Stimulated activated CD8-positive, alpha-beta memory T cell treated with anti-CD3 and anti-CD28 coated beads, Interleukin-12 subunit alpha, Interleukin-12 subunit beta, amount 100 ng/mL, for 1 hour (primary cell): ENCODE data around the gene DIPK1B.

Experiments
- DNase-seq: peaks from one replicate; pipeline ENCODE4 v3.0.0-alpha.2; 2020; ENCODE audit warnings: low read depth

Gene DIPK1B

DNA sequence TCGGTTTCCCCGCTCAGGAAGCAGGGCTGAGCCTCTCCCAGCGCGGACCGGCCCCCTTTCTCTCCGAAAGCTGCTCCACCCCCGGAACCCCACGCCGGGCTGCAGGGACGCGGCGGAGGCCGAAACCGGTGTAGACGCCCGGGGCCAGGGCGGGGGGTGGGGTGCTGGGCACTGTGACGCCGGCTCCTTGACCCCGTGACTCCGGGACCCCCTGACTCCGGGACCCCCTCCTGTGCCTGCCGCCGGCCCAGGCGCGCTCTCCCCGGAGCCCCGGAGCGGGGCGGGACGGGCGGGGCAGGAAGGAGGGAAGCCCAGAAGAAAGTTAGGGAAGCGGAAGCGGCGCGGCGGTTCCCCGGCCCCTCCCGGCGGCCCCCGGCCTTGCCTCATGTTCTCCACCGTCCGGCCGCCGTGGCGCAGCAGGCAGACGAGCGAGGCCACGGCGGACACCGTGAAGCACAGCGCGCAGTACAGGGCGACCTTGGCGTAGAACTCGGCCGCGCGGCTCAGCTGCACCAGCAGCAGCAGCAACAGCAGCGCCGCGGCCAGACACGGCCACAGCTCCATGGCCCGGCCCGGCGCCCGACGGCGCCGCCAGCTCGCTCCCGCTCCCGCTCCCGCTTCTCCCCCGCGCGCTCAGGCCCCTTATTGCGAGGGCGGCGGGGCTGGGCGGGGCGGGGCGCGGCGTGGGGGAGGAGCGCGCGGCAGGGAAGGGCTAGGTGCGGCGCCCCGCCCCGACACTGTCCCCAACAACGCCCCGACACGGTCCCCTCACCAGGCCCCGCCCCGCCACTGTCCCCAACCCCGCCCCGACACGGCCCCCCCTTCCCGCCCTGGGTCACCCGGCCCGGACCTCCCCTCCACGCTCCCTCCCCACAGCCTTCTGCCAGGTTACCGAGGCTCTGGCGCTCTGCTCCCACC is 25.3 kb upstream of the DIPK1B start, which contains the start of gene AGPAT2:
Gene AGPAT2, minus strand, starts transcription at position 664 of the 918 bp plus-strand sequence. Its CDS starts 100 bp downstream, at position 564.
- DNase-seq: peak; percentile 37

DNA sequence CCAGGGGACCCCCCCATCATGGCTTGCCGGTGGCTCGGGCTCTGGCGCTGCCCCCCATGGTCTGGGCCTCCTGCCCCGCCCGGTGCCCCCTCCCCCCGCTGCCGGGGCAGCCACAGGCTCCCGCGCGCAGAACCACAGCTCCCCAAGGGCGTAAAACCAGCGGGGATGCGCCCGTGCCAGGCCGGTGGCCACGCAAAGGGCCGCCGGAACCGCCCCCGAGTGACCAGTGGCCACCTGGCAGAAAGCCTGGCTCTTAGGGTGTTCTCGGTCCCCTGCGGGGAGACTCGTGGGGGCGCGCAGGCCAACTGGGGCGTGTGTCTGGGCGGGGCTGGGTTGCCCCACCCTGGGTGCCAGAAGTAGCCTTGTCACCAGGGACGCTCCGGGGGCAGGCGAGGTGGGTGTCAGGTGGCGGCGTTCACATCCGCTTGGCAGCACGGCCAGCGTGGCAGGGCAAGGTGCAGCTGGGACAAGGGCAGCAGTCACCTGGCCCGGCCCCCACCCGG is 24.6 kb upstream of the DIPK1B start:
- no peak for DNase-seq

DNA sequence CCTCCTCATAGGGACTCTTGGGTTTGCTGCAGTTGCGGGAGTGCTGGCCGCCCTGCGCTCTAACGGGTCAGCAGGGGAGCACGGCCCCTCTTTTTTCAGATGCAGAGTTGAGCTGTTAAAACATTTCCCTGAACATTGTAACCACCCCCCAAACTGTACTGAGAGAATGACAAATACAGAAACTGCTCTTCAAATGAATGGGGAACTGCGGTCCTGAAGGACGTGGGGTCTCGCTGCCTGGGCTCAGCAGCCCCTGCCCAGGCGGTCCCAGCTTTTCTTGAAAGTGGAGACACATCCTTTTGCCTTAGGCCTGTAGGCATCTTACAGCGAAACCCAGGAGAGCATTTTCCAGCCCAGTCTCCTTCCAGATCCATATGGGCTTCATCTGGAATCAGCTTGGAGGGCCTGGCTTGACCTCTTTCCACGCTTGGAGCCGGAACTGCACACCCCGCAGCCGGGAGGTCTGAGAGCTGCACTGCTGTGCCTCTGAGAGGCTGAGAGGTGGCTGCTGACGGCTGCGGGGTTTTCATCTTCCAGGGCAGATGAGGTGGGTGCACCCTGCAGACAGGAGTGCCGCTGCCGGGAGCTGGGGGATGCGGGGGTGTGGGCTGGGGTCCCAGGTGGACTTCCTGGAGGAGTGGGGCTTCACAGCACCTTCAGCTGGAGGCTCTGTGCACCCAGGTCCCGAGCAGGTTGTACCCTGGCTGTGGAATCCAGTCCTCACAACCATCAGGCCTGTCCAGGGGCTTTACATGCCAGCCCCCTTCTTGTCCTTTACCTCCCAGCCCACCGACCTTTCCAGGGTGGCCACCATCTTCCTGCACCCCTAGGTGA is 23.9 kb upstream of the DIPK1B start:
- DNase-seq: no peak

DNA sequence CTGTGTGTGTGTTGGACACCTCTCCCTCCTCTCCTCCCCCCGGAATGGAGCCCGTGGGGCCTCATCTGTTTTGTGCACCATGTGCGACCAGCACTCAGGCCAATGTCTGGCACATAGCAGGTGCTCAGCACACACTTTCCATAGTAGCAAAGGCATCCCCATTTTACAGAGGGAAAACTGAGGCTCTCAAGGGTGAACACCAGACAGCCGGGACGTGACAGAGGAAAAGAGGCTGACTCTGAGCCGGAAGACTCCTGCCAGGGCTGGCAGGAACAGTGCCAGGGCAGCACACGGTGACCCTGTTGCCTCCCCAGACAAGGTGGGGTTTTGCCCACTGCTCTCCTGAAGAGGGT is 23.3 kb upstream of the DIPK1B start:
- DNase-seq: no peak

DNA sequence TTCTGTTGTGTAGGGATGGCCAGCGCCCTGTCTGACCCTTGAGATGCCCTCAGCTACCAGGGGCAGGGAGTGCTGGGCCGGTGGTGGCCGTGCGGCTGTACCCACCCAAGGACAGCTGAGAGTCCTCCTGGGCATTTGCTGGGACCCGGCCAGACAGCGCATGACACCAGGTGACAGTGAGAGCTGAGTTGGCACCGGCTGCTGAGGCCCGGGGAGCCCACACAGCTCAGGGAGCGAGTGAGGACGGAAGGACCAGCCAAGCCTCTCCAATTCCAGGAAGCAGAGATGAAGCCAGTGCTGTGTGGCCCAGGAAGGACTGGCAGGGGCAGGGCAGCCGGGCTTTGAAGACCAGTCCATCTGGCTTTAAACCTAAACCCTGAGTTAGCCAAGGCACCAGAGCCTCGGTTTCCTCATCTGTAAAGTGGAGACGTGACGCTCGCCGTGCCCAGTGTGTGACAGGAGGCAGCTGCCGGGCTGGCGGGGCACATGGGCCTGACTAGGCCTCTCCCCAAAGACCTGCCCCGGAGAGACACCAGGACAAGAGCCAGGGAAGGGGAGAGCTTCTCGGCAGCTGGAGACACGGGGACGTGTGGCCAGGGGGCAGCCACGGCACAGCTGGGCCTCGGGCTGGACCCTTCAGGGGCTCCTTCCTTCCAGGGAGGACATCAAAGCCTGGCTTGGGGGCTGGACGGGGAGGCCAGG is 22.1 kb upstream of the DIPK1B start:
- DNase-seq: no peak

DNA sequence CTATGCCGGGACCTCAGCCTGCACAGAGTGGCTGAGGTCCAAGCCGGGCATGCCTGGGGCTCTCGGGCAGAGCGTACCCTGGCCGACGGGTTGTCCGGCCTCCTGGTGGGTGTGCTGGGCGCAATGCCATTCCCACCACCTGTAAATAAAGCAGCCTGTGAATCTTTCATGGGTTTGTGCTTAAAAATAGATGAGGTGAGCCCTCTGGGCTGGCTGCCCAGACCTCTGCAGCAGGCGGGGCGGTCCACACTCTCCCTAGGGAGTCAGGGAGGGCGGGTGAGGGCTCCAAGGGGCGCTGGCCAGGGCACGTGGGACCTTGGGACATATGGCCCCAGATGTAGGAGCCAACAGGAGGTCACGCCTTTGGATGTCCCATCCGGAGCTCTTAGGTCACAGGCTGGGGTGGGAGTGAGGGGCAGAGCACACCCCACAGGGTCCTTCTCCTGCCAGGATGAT is 21.5 kb upstream of the DIPK1B start:
- no peak for DNase-seq

DNA sequence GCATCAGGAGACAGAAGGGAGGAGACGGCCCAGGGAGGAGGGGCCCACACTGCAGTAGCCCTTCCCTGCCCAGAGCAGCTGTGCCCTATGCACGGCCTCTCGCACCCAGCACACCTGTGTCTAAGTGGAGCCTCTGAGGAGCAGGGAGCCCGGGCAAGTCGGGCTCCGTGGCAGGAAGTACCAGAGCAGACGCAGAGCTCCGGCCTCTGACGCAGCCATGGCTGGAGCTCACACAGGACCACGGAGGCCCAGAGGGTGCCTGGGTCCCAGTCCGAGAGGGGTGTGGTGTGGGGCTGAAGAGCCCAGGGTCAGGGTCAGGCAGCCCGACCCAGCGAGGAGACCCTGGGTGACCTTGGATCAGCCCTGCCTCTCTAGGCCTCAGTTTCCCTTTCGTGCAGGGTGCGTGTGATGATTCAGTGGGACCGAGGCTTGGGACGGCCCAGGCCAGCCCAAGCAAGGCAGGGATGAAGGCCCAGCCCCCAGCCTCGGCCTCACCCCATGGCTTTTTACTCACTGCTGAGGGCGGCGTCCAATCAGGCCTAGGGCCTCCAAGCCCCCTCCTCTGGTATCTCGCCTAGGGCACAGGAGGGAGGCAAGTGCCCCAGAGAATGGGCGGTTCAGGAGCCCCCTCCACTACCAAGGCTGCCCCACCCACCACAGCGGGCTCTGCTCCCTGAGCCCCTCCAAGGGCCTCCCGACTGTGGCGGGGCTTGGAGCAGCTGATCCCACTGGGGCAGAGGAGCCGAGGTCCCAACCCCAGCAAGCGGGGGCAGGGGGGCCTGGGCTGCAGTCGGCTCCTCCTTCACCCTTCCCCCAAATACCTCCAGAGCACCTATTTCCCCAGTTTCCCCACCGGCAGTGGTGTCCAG is 20.8 kb upstream of the DIPK1B start:
- DNase-seq: no peak

DNA sequence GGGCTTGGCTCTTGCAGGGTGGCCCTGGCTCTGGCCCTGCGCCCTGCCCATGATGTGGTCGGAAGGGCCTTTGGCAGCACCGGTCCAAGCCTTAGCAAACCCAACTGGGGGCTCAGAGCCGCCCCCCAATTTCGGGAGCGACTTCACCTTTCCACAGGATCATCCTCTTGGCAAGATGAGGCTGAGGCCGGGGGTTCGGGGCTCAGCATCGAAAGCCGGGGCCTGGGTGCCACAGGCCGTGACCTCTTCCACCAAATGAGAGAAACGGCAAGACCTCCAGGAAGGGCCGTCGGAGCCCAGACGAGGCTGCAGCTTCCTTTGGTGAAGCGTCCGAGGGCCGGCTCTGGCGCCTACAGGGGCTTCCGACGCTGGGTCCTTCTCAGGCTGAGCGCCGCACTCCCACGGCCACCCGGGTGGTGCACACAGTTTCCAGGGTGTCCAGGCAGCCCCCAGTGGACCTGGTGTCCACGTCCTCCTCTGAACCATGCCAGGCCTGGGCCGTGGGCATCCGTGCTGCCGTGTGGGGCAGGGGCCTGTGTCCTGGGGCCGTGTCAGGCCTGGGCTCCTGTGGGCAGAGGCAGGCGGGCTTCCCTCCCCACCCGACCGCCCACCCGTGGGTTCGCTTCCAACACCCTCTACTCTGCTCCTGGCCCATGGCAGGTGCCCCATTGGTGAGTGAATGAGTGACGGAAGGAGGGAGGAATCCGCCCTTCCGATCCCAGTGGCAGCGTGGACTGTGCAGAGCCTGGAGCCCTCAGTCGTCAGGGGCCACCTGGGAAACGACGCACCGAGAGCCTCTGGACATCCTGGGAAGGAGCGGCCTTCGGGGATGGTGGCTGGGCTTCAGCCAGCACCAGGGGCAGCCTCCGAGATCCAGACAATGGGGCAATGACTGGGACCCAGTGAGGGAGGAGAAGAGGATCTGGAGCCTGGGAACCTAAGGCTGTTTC is 19.9 kb upstream of the DIPK1B start:
- DNase-seq: no peak

DNA sequence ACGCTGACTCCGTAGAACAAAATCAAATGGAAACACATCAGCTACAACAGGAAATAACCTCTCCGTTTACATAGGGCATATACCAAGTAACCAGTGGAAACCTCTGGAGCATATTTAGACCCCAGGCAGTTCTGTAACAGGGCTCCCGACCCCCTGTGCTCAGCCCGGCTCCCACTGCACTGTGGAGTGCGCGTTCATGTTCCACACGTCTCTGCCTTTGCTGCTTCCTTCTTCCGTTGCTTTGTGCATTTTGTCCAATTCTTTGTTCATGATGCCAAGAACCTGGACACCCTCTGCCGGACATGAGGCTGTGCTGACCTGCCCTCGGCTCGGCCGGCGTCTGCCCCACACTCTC is 19.3 kb upstream of the DIPK1B start:
- DNase-seq: no peak

DNA sequence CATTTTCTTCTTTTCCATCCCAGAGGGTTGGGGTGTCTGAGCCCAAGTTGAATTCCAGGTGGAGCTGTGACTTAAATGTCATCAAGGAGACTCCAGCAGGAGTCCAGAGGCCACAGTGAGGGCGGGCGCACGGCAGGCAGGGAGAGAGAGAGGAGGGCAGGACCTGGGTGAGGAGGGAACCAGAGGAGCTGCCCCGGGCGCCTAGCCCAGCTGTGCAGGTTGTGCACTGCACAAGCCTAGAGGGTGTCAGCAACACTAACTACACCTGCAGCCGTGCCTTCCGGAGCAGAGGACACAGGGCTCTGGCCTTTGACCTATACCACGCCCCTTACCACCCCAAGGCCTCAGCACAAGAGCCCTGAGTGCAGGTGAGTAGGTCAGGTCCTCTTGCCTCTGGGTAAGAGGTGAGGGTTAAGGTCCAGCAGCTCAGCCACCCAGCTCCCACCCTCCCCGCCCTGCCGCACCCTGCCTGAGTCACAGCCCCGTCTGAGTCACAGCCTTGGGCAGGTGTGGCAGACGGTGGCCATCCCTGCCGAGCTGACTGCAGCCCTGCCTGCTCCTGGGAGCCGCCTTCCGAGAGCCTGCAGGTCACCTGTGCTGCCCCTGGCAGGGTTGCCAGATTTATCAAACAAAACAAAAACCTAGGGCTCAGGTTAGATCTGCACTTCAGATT is 18.7 kb upstream of the DIPK1B start:
- no peak for DNase-seq

DNA sequence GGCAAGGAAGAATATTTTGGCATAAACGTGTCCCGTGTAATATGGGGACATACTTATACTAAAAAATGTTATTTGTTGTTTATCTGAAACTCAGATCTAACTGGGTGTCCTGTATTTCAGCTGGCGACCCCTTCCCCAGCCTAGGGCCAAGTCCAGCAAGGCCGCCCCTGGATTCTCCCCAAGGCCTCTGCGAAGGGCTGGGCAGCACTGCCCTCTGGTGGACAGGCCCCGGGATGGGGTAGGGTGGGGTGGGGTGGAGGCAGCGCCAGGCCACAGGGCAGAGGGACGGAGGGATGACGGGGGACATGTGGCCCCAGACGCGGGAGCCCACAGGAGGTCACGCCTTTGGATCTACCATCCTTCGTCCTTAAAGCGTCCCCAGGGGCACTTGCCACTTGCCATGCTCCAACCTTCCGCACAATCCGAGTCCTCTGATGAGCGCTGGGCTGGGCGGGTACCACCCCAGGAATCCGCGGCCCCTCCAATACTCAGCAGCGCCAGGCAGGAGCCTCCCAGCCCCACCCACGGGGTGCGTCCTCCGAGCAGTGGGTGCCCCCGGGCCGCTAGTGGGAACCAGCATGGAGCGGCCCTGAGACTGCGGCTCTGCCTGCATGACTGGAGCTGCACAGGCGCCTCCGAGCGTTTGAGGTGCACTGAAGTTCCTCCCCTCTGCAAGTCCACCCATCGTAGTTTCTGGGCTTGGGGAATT is 18.1 kb upstream of the DIPK1B start:
- no peak for DNase-seq

DNA sequence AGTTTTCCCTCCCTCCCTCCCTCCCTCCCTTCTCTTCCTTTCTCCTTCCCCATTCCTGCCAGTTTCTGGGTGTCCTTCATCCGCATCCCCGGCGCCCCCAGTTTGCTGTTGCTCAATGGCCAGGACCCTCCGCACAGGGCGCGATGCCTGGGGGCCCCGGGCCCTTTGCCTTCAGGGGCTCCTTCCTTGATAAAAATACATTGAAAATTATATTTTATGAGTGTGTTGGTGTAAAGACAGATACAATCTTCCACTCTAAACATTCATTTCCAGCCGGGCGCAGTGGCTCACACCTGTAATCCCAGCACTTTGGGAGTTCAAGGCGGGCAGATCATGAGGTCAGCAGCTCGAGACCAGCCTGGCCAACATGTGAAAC is 17.5 kb upstream of the DIPK1B start:
- no peak for DNase-seq

DNA sequence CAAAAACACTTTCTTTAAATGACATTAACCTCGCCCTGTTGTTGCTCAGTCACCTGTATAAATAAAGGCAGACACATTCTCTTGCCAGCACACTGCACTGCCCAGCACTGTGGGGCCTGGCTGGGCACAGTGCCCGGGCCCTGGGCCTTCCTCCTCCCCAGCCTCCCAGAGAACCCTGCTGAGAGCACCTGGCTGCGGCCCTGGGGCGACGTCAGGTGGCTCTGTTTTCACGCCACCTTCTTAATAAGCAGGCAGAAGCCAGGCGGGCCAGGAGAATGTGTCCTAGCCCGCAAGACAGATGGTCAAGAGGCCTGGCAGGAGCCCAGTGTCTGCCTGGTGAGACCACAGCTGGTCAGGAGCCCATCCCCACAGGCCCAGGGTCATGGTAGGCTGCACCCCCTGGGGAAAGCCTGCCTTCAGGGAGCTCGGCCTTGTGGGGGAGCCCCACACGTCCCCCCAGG is 16.9 kb upstream of the DIPK1B start:
- no peak for DNase-seq

DNA sequence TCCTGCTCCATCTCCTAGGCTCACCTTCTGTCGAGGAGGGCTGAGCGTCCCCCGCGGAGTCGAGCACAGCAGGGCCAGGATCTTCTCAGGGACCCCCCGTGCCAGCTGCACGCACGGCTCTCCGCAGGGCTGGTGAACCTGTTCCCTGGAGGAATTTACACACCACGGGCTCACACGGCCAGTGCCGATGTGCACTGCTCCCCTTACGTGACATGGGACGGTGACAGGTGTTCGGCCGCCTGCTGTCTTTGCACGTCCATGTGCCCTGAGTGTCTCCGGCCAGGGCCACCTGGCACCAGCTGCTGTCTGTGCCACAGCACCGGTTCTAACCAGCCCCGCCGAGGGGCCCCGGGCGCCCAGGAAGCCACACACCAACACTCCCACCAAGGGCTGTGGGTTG is 16.4 kb upstream of the DIPK1B start:
- DNase-seq: no peak

DNA sequence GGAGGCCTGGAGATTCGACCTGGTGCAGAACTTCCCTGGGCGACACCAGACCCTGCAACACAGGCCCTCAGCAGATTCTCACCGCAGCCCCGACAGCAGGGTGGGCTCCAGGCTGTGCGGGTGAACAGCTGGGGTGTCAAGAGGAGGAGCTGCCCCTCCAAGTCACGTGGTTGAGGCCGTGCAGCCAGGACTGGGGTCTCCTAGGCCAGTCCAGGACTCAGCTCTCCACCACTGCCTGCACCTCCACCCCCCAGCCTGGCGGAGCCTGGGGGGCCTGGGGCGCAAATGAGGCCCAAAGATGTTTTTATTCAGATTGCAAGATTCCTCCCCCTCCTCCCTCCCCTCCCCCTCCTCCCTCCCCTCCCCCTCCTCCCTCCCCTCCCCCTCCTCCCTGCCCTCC is 15.9 kb upstream of the DIPK1B start:
- no peak for DNase-seq

DNA sequence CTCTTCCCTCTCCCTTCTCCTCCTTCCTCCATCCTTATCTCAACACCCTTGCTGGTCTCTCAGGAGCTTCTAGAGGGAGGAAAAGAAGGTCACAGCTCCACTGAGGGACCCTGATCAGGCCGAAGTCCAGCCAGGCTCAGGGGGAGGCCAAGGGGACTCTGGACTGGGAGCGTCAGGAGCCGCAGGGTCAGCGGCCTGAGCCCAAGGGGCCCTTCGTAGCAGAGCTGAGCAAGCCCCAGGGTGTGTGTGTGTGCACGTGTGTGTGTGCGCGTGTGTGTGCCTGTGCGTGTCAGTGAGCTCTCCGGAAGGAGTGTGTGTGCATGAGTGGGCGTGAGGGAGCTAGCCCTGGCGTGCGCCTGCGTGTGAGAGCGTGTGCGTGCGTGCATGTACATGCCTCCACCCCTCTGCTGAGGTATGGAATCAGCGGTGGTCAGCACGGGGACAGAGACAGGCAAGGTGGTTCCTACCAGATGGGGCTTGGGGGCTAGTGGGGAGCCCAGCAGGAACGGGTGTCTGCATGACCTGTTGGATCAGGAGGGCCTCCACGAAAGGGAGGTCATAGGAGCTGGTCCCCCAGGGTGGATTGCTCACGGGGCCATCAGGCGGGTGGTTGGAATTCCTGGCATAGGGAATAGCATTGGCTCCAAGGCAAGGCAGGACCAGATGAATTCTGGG is 15.1 kb upstream of the DIPK1B start:
- DNase-seq: no peak

DNA sequence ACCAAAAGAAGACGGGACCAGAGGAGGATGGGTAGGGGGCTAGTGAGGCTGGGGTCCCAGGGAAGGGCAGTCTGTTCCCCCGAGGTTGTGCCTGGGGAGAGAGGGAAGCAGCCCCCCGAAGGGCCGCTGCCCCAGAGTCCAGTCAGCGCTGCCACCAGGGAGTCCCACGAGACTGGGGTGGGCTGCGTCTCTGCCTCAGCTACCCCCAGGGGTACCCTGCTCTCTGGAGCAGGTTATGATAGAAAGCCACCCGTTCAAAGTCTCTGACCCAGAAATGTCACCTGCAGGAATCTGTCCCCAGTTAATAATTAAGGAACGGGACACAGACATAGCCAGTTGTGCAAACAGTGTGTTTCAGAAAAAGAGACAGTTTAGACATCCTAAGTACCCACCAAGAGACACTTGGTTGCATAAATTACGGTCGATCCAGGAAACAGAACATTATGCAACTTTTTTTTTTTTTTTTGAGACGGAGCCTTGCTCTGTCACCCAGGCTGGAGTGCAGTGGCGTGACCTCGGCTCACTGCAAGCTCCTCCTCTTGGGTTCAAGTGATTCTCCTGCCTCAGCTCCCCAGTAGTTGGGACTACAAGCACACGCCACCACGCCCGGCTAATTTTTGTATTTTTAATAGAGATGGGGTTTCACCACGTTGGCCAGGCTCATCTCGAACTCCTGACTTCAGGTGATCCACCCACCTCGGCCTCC is 14.4 kb upstream of the DIPK1B start:
- no peak for DNase-seq
